ENCODE data around the gene KCTD10. TPM values are rescaled to one million over a fixed set of nuclear protein-coding genes. Genes with fewer than 3 reads are reported as not detected.
A peak's percentile ranks its signal among the peaks of the same experiment; 100 is the strongest.

Gene KCTD10, protein sequence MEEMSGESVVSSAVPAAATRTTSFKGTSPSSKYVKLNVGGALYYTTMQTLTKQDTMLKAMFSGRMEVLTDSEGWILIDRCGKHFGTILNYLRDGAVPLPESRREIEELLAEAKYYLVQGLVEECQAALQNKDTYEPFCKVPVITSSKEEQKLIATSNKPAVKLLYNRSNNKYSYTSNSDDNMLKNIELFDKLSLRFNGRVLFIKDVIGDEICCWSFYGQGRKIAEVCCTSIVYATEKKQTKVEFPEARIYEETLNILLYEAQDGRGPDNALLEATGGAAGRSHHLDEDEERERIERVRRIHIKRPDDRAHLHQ
- total RNA-seq, result 10 to 100 TPM; 38.2 to 88.4 (median 63.6) TPM

DNA sequence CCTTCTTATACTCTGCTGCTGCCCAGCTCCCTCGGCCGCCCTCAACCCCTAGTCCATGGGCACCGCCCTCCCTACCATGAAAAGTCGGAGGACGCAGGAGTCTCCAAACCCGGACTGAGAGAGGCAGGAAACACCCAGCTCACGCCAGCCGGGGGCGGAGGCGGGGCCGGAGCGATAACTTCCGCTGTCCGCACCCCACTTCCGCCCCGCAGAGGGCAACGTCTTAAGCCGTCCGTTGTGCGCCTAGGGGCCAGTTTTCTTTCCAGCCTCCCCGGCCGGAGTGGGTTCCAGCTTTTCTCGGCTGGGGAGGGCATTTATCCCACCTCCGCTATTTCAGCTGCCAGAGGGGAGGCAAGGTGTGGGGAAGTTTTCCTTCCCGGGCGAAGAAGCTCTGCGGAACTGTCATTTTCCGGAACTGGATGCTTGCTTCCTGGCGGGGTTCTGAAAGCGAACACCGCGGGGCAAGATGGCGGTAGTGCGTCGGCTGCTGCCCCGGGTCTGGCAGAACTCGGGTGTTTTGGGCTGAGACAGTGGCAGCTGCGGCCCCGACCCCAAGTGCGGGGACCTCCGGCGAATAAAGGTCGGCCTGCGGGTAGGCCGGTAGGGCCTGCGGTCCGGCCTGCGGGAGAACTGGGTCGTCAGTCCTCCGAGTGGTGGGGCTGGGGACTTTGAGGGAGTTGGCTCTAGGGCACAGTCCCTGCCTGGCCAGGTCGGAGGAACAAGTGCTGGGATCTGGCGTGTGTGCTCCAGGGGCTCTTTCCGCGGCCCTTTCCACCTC is at the start of gene KCTD10, which contains the start of gene UBE3B:
TSS of gene KCTD10 (minus strand) at position 116 of the 778 bp plus-strand sequence. CDS start at position 78, 38 bp downstream.
TSS of gene UBE3B (plus strand) at position 450 of the 778 bp plus-strand sequence. CDS start 5,918 bp downstream, outside the sequence.
- Histone ChIP-seq H3K27me3 (no peaks in the 10 kb centered on the region), H3K4me3 (peak within 1 kb of the TSS; percentile 88 to 98), H3K36me3 (no peaks in the 10 kb centered on the region), H3K9me3 (no peaks in the 10 kb centered on the region), H3K4me1 (peaks cover 10 to 21% of the 10 kb centered on the region in 2 donors), H3K27ac (peak within 1 kb of the TSS; percentile 98)
- intact Hi-C loops (cut with DNase I; ENCODE audit: low total_unique reads), result no loop called here
- peak; percentile 86 to 87 for DNase-seq
- TF ChIP-seq, protein P1, sequence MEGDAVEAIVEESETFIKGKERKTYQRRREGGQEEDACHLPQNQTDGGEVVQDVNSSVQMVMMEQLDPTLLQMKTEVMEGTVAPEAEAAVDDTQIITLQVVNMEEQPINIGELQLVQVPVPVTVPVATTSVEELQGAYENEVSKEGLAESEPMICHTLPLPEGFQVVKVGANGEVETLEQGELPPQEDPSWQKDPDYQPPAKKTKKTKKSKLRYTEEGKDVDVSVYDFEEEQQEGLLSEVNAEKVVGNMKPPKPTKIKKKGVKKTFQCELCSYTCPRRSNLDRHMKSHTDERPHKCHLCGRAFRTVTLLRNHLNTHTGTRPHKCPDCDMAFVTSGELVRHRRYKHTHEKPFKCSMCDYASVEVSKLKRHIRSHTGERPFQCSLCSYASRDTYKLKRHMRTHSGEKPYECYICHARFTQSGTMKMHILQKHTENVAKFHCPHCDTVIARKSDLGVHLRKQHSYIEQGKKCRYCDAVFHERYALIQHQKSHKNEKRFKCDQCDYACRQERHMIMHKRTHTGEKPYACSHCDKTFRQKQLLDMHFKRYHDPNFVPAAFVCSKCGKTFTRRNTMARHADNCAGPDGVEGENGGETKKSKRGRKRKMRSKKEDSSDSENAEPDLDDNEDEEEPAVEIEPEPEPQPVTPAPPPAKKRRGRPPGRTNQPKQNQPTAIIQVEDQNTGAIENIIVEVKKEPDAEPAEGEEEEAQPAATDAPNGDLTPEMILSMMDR (IDR thresholded peaks at IDR 0.05), result peak in 3 of 4 experiments; percentile 9 to 42 (median 16)
- TF ChIP-seq POLR2A (IDR thresholded peaks at IDR 0.05), result peak; percentile 69 to 84

- H3K36me3 ChIP-seq, result no peaks in the 10 kb centered on the region
- no peak overlapping the region for H3K27ac ChIP-seq
- no peak for DNase-seq
- H3K4me1 ChIP-seq, result no peaks in the 10 kb centered on the region
- H3K4me3 ChIP-seq, result no peak overlapping the region
- intact Hi-C loops (cut with DNase I; ENCODE audit: low total_unique reads), result no loop called here
- TF ChIP-seq, protein P1 (IDR thresholded peaks at IDR 0.05), result no peak
- no peak for TF ChIP-seq POLR2A (IDR thresholded peaks at IDR 0.05)
- H3K9me3 ChIP-seq, result no peaks in the 10 kb centered on the region
- no peaks in the 10 kb centered on the region for H3K27me3 ChIP-seq
Measured at GRCh38 chr12:109525279-109525585, 48.1 kb upstream of the KCTD10 start.

GRCh38 chr12:109524466-109525278 is 47.6 kb upstream of the KCTD10 start:
- Histone ChIP-seq H3K4me3 (no peak overlapping the region), H3K4me1 (no peaks in the 10 kb centered on the region), H3K9me3 (no peaks in the 10 kb centered on the region), H3K36me3 (no peaks in the 10 kb centered on the region), H3K27me3 (no peaks in the 10 kb centered on the region), H3K27ac (no peak overlapping the region)
- no peak for DNase-seq
- intact Hi-C loops (cut with DNase I; ENCODE audit: low total_unique reads), result no loop called here
- TF ChIP-seq POLR2A (IDR thresholded peaks at IDR 0.05), result no peak
- TF ChIP-seq, protein P1 (IDR thresholded peaks at IDR 0.05), result no peak

DNA sequence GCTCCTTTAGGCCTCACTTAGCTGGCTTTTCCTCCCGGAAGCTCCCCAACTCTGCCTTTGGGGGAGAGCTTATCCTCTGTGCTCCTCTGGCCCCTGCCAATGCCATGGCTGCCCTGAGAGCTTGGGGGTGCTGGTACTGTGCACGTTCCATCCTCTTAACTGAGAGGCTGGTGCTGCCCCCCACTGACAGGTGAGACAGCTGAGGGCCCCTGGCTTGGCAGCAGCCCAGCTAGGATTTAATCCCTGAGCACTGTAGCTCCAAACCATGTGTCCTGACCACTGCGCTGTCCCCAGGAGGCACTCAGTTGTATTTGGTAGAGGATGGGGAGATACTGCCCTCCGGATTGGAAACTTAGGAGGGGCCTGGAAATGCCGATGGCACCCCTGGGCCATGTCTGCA is 46.4 kb upstream of the KCTD10 start:
- no peak overlapping the region for H3K27ac ChIP-seq
- H3K4me3 ChIP-seq, result no peak overlapping the region
- TF ChIP-seq, protein P1 (IDR thresholded peaks at IDR 0.05), result no peak
- TF ChIP-seq POLR2A (IDR thresholded peaks at IDR 0.05), result no peak
- DNase-seq, result no peak
- H3K27me3 ChIP-seq, result no peaks in the 10 kb centered on the region
- H3K4me1 ChIP-seq, result no peaks in the 10 kb centered on the region
- intact Hi-C loops (cut with DNase I; ENCODE audit: low total_unique reads), result no loop called here
- no peaks in the 10 kb centered on the region for H3K36me3 ChIP-seq
- H3K9me3 ChIP-seq, result no peaks in the 10 kb centered on the region

Data from uterus (tissue), 4 donors.